ENCODE measurements around the gene AMFR. TPM values are rescaled to one million over a fixed set of nuclear protein-coding genes. Genes with fewer than 3 reads are reported as not detected.

Gene AMFR
- total RNA-seq, 4 donors from 2014 or later = 126 to 215 (median 162) TPM

DNA sequence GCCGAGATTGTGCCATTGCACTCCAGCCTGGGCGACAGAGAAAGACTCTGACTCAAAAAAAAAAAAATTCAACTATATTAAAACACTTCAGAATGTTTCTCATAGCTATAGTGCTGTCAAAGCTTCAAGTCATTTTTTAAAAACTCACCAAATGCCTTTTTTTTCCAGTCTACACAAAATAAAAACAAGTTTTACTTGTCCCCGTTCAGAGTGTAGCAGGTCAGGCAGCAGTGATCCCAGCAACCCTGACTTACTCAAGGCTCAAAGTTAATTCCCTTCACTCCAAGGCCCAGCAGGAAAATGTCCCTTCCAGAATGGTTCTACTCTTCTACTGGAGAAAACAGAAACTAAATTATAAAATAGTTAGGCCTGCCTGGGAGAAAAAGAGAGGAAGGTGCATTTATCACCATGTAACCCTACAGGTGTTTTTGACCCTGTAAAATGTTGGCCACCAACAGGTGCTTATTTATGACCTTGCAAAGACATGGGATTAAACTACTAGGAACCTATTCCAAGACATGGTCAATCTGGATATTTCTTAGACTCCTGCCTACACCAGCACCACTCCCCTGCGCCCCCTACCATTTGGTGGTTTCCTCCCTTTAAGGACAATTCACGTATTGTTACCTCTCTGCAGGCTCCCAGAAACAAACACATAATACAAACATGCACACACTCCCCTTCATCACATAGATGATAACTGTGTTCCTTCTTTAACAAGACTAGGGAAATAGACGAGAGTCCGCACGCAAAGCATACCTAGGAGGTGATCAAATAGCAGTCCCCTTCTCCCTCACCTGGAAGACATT is 5.4 kb downstream of the AMFR start:
- TF ChIP-seq, protein P1, sequence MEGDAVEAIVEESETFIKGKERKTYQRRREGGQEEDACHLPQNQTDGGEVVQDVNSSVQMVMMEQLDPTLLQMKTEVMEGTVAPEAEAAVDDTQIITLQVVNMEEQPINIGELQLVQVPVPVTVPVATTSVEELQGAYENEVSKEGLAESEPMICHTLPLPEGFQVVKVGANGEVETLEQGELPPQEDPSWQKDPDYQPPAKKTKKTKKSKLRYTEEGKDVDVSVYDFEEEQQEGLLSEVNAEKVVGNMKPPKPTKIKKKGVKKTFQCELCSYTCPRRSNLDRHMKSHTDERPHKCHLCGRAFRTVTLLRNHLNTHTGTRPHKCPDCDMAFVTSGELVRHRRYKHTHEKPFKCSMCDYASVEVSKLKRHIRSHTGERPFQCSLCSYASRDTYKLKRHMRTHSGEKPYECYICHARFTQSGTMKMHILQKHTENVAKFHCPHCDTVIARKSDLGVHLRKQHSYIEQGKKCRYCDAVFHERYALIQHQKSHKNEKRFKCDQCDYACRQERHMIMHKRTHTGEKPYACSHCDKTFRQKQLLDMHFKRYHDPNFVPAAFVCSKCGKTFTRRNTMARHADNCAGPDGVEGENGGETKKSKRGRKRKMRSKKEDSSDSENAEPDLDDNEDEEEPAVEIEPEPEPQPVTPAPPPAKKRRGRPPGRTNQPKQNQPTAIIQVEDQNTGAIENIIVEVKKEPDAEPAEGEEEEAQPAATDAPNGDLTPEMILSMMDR (IDR thresholded peaks at IDR 0.05) = no peak
- ATAC-seq (ENCODE audit: low FRiP score) = no peak
- DNase-seq (ENCODE audit: low spot score) = no peak

DNA sequence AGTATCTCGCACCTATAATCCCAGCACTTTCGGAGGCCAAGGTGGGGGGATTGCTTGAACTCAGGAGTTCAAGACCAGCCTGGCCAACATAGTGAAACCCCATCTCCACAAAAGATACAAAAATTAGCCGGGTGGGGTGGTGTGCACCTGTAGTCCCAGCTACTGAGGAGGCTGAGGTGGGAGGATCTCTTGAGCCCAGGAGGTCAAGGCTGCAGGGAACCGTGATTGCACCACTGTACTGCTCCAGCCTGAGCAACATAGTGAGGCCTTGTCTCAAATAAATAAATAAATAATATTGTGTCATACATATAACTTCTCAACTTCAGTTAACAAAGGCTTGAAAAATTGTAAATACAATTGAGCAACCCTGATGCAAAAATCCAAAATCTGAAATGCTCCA is 8.2 kb downstream of the AMFR start:
- no peak for DNase-seq (ENCODE audit: low spot score)
- TF ChIP-seq, protein P1 (IDR thresholded peaks at IDR 0.05) = no peak
- ATAC-seq (ENCODE audit: low FRiP score) = no peak

DNA sequence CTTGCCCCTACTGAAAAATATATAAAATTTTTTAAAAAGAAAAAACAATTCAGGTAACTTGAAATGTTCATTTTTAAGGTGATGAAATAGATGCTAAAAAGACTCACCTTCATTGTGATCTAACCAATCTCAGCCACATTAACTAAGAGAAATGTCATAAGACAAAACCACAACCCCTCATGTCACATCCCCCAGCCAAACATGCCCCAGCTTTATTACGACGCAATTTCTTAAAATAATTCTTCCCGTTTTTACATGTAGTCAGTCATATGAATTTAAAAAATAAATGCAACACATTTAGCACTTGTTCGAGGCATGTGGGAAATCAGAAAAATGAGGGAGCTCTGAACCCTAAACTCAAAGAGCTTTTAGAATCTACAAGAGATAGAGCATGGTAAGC is 9.5 kb downstream of the AMFR start:
- DNase-seq (ENCODE audit: low spot score) (no peak), ATAC-seq (ENCODE audit: low FRiP score) (no peak)
- TF ChIP-seq, protein P1 (IDR thresholded peaks at IDR 0.05) = no peak

- DNase-seq (ENCODE audit: low spot score) (no peak), ATAC-seq (ENCODE audit: low FRiP score) (no peak)
- TF ChIP-seq, protein P1 (IDR thresholded peaks at IDR 0.05) = no peak
These were observed 11.0 kb downstream of the AMFR start for GRCh38 chr16:56414366-56414765.

DNA sequence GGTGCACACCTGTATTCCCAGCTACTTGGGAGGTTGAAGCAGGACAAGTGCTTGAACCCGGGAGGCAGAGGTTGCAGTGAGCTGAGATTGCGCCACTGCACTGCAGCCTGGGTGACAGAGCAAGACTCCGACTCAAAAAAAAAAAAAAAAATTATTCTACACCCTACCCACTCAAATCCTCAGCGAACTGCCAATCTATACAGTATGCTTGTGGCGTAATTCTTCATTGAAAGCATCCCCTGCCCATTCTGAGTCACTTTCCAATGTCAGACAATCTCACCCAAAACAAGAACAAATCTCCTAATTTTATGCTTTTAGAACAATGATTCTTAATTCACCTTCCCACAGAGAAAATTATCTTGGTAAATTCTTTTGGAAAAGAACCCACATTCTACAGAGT is 12.0 kb downstream of the AMFR start:
- DNase-seq (ENCODE audit: low spot score) (no peak), ATAC-seq (ENCODE audit: low FRiP score) (no peak)
- TF ChIP-seq, protein P1 (IDR thresholded peaks at IDR 0.05) = no peak

GRCh38 chr16:56411624-56412023 is 13.7 kb downstream of the AMFR start:
- DNase-seq (ENCODE audit: low spot score) = no peak
- TF ChIP-seq, protein P1 (IDR thresholded peaks at IDR 0.05) = no peak
- no peak for ATAC-seq (ENCODE audit: low FRiP score)

- TF ChIP-seq, protein P1 (IDR thresholded peaks at IDR 0.05) = no peak
- ATAC-seq (ENCODE audit: low FRiP score) (no peak), DNase-seq (ENCODE audit: low spot score) (no peak)
These were observed 14.2 kb downstream of the AMFR start for GRCh38 chr16:56411123-56411522.
